ENCODE measurements around the gene PSMA2.
"Not testable (repeated sequence)": the region's sequence is repeated elsewhere in the genome, so short reads cannot be mapped to it uniquely, and the experiment has no call there.

The PSMA2 gene

DNA sequence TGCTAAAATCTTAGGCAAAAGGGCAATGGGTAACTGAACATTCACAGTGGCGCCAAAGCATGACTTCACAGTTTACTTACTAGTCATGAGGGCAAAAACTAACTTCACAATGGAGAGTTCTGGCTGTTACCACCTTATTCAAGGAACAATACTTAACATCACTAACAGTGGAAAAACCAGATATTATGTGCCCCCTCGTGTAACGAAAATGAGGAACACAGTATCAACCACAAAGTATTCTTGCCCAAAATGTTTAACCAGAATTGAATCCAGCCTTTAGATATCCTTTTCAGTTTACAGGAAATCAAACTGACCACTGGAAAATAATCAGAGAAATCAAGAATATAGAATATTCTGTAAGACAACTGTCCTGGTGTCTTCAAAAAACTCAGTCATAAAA lies 29.6 kb downstream of the PSMA2 start:
- Histone ChIP-seq H3K36me3 (ENCODE audit: control insufficient read depth, insufficient read depth, low read length) (no peaks in the 10 kb centered on the region), H3K27me3 (ENCODE audit: control insufficient read depth, insufficient read depth, low read length) (no peaks in the 10 kb centered on the region), H3K4me1 (ENCODE audit: control insufficient read depth, insufficient read depth, low read length) (no peaks in the 10 kb centered on the region), H3K9ac (ENCODE audit: low read depth, low read length) (no peak overlapping the region), H3K4me3 (ENCODE audit: low read depth, low read length) (no peak overlapping the region), H3K9me3 (ENCODE audit: control insufficient read depth, insufficient read depth, low read length) (no peaks in the 10 kb centered on the region), H3K27ac (ENCODE audit: low read depth, low read length) (no peak overlapping the region)

- Histone ChIP-seq H3K27me3 (ENCODE audit: control insufficient read depth, insufficient read depth, low read length) (no peaks in the 10 kb centered on the region), H3K9ac (ENCODE audit: low read depth, low read length) (no peak overlapping the region), H3K9me3 (ENCODE audit: control insufficient read depth, insufficient read depth, low read length) (no peaks in the 10 kb centered on the region; the same call in 1 of the 2 replicates), H3K4me3 (ENCODE audit: low read depth, low read length) (no peak overlapping the region), H3K27ac (ENCODE audit: low read depth, low read length) (no peak overlapping the region), H3K36me3 (ENCODE audit: control insufficient read depth, insufficient read depth, low read length) (no peaks in the 10 kb centered on the region), H3K4me1 (ENCODE audit: control insufficient read depth, insufficient read depth, low read length) (no peaks in the 10 kb centered on the region)
Observed at GRCh38 chr7:42900842-42901241, 31.1 kb downstream of the PSMA2 start.

DNA sequence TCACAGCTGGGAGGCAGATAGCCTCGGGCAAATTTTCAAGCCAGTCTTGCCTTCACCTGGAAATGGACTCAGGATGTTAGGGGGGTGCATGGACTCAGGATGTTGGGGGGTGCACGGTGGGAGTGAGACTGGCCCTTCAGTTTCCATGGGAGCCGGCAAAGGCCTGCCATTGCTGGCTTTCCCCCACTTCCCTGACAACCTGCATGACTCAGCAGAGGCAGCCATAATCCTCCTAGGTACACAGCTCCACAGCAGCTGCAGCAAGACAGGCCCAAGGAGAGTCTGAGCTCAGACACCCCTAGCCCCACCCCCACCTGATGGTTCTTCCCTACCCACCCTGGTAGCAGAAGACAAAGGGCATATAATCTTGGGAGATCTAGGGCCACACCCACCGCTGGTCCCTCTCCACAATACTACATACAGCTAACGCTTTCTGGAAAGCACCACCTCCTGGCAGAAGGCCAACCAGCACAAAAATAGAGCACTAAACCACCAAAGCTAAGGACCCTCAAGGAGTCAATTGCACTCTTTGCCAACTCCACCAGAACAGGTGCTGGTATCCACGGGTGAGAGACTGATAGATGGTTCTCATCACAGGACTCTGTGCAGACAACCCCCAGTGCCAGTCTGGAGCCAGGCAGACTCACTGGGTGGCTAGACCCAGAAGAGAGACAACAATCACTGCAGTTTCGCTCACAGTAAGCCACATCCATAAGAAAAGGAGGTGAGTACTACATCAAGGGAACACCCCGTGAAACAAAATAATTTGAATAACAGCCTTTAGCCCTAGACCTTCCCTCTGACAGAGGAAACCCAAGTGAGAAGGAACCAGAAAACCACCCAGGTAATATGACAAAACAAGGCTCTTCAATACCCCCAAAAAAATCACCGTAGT lies 38.4 kb downstream of the PSMA2 start:
- Histone ChIP-seq H3K27me3 (ENCODE audit: control insufficient read depth, insufficient read depth, low read length) (no peaks in the 10 kb centered on the region), H3K4me1 (ENCODE audit: control insufficient read depth, insufficient read depth, low read length) (peaks cover 12% of the 10 kb centered on the region), H3K36me3 (ENCODE audit: control insufficient read depth, insufficient read depth, low read length) (no peaks in the 10 kb centered on the region), H3K4me3 (ENCODE audit: low read depth, low read length) (no peak overlapping the region), H3K27ac (ENCODE audit: low read depth, low read length) (peak overlapping the region; percentile 80), H3K9ac (ENCODE audit: low read depth, low read length) (no peak overlapping the region), H3K9me3 (ENCODE audit: control insufficient read depth, insufficient read depth, low read length) (no peaks in the 10 kb centered on the region; the same call in 1 of the 2 replicates)

- H3K27me3 ChIP-seq (ENCODE audit: control insufficient read depth, insufficient read depth, low read length) = no peaks in the 10 kb centered on the region
- H3K9ac ChIP-seq (ENCODE audit: low read depth, low read length) = no peak overlapping the region
- H3K4me1 ChIP-seq (ENCODE audit: control insufficient read depth, insufficient read depth, low read length) = peaks cover 15% of the 10 kb centered on the region
- H3K4me3 ChIP-seq (ENCODE audit: low read depth, low read length) = peak overlapping the region; percentile 71
- H3K36me3 ChIP-seq (ENCODE audit: control insufficient read depth, insufficient read depth, low read length) = no peaks in the 10 kb centered on the region
- no peak overlapping the region for H3K27ac ChIP-seq (ENCODE audit: low read depth, low read length)
- H3K9me3 ChIP-seq (ENCODE audit: control insufficient read depth, insufficient read depth, low read length) = no peaks in the 10 kb centered on the region
Observed at GRCh38 chr7:42886893-42887505, 45.0 kb downstream of the PSMA2 start.

DNA sequence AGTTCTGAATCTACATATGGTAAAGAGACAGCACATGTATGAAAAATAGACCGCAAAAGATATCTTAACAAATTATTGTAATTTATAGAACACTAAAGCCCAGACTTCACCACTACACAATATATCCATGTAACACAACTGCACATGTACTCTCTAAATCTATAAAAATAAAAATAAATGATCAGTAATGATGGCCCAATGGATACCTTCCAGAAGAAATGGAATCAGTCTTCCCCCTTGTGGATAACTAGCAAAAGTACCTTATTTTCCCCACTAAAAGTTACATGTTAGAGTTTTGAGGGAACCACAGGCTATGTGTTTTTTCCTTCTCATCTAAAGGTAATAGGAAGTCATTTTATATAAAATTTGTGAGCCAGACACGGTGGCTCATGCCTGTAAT lies 45.8 kb downstream of the PSMA2 start:
- no peaks in the 10 kb centered on the region for H3K9me3 ChIP-seq (ENCODE audit: control insufficient read depth, insufficient read depth, low read length)
- no peak overlapping the region for H3K9ac ChIP-seq (ENCODE audit: low read depth, low read length)
- no peaks in the 10 kb centered on the region for H3K27me3 ChIP-seq (ENCODE audit: control insufficient read depth, insufficient read depth, low read length)
- no peak overlapping the region for H3K27ac ChIP-seq (ENCODE audit: low read depth, low read length)
- no peaks in the 10 kb centered on the region for H3K36me3 ChIP-seq (ENCODE audit: control insufficient read depth, insufficient read depth, low read length)
- H3K4me1 ChIP-seq (ENCODE audit: control insufficient read depth, insufficient read depth, low read length) = peaks cover 17% of the 10 kb centered on the region
- H3K4me3 ChIP-seq (ENCODE audit: low read depth, low read length) = no peak overlapping the region

GRCh38 chr7:42885183-42885582 lies 46.8 kb downstream of the PSMA2 start:
- not testable (repeated sequence) for H3K27me3 ChIP-seq (ENCODE audit: control insufficient read depth, insufficient read depth, low read length); H3K36me3 ChIP-seq (ENCODE audit: control insufficient read depth, insufficient read depth, low read length); H3K9ac ChIP-seq (ENCODE audit: low read depth, low read length); H3K4me3 ChIP-seq (ENCODE audit: low read depth, low read length); H3K9me3 ChIP-seq (ENCODE audit: control insufficient read depth, insufficient read depth, low read length); H3K27ac ChIP-seq (ENCODE audit: low read depth, low read length)
- peaks cover 26% of the 10 kb centered on the region for H3K4me1 ChIP-seq (ENCODE audit: control insufficient read depth, insufficient read depth, low read length)

- Histone ChIP-seq H3K36me3 (ENCODE audit: control insufficient read depth, insufficient read depth, low read length) (no peaks in the 10 kb centered on the region), H3K27ac (ENCODE audit: low read depth, low read length) (no peak overlapping the region), H3K4me1 (ENCODE audit: control insufficient read depth, insufficient read depth, low read length) (peaks cover 22% of the 10 kb centered on the region), H3K9me3 (ENCODE audit: control insufficient read depth, insufficient read depth, low read length) (no peaks in the 10 kb centered on the region), H3K27me3 (ENCODE audit: control insufficient read depth, insufficient read depth, low read length) (no peaks in the 10 kb centered on the region), H3K9ac (ENCODE audit: low read depth, low read length) (no peak overlapping the region), H3K4me3 (ENCODE audit: low read depth, low read length) (no peak overlapping the region)
Observed at GRCh38 chr7:42883950-42884349, 48.0 kb downstream of the PSMA2 start.

DNA sequence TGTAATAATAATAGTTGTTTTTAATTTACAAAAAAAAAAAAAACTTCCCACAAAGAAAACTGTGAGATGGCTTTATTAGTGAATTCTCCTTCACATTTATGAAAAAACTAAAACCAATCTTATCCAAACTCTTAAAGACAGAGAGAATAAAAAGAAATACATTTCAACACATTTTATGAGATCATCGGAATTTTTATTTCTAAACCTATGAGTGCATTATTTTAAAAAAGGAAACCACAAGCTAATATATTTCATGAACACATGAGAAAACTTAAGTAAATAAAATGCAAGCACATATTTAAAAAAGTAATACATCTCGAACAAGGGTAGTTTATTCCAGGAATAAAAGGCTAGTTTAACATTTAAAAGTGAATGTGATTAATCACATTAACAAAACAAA lies 51.6 kb downstream of the PSMA2 start:
- H3K9ac ChIP-seq (ENCODE audit: low read depth, low read length) = no peak overlapping the region
- no peak overlapping the region for H3K4me3 ChIP-seq (ENCODE audit: low read depth, low read length)
- no peak overlapping the region for H3K27ac ChIP-seq (ENCODE audit: low read depth, low read length)
- H3K27me3 ChIP-seq (ENCODE audit: control insufficient read depth, insufficient read depth, low read length) = no peaks in the 10 kb centered on the region
- no peaks in the 10 kb centered on the region for H3K9me3 ChIP-seq (ENCODE audit: control insufficient read depth, insufficient read depth, low read length)
- H3K36me3 ChIP-seq (ENCODE audit: control insufficient read depth, insufficient read depth, low read length) = no peaks in the 10 kb centered on the region
- peaks cover 18% of the 10 kb centered on the region for H3K4me1 ChIP-seq (ENCODE audit: control insufficient read depth, insufficient read depth, low read length)

- Histone ChIP-seq H3K27me3 (ENCODE audit: control insufficient read depth, insufficient read depth, low read length) (no peaks in the 10 kb centered on the region), H3K4me3 (ENCODE audit: low read depth, low read length) (no peak overlapping the region), H3K36me3 (ENCODE audit: control insufficient read depth, insufficient read depth, low read length) (no peaks in the 10 kb centered on the region), H3K27ac (ENCODE audit: low read depth, low read length) (no peak overlapping the region), H3K9ac (ENCODE audit: low read depth, low read length) (no peak overlapping the region), H3K4me1 (ENCODE audit: control insufficient read depth, insufficient read depth, low read length) (peaks cover 18% of the 10 kb centered on the region), H3K9me3 (ENCODE audit: control insufficient read depth, insufficient read depth, low read length) (no peaks in the 10 kb centered on the region)
Observed at GRCh38 chr7:42878303-42878702, 53.7 kb downstream of the PSMA2 start.

DNA sequence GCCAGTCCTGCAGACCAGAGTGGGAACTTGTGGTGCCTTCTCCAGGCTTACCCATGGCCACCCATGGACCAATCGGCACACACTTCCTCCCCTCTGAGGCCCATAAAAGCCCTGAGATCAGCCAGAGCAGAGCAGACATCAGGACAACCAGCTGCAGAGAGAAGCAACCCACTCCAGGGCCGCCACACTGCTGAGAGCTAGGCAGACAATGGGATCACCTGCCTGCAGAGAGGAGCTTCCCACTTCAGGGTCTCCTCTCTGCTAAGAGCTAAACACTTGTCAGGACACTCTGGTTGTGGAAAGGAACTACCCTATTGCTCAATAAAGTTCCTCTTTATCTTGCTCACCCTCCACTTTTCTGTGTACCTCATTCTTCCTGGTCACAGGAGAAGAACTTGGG lies 54.1 kb downstream of the PSMA2 start:
- peaks cover 18% of the 10 kb centered on the region for H3K4me1 ChIP-seq (ENCODE audit: control insufficient read depth, insufficient read depth, low read length)
- H3K27me3 ChIP-seq (ENCODE audit: control insufficient read depth, insufficient read depth, low read length) = no peaks in the 10 kb centered on the region
- H3K4me3 ChIP-seq (ENCODE audit: low read depth, low read length) = no peak overlapping the region
- H3K9me3 ChIP-seq (ENCODE audit: control insufficient read depth, insufficient read depth, low read length) = no peaks in the 10 kb centered on the region
- H3K36me3 ChIP-seq (ENCODE audit: control insufficient read depth, insufficient read depth, low read length) = no peaks in the 10 kb centered on the region
- H3K27ac ChIP-seq (ENCODE audit: low read depth, low read length) = no peak overlapping the region
- H3K9ac ChIP-seq (ENCODE audit: low read depth, low read length) = no peak overlapping the region
